B cell (primary cell): ENCODE results near the gene GRAMD2A. TPM values are rescaled to one million over a fixed set of nuclear protein-coding genes. Genes with fewer than 3 reads are reported as not detected.

Experiments
- ATAC-seq: fragments of 200-7000 bp; cut with Tn5 transposase; one replicate; pipeline ENCODE4 v1.10.0; 2021; ENCODE audit warnings: low read depth, mild to moderate bottlenecking, moderate number of reproducible peaks, moderate library complexity
- CTCF ChIA-PET: fragments of 350-600 bp; sonication (Branson Sonifier 250); formaldehyde crosslinking; loops from one replicate; lab custom pipeline; 2021; ENCODE audit warnings: antibody characterized with exemption, inconsistent platforms; lab: Charles Lee
- POLR2A ChIA-PET: fragments of 350-600 bp; sonication (Branson Sonifier 250); formaldehyde crosslinking; loops from one replicate; lab custom pipeline; 2021; ENCODE audit warnings: antibody characterized with exemption; lab: Charles Lee
- DNase-seq: peaks from one replicate; pipeline ENCODE4 v3.0.0; 2013
- H2AFZ ChIP-seq: 2 replicates; pipeline ENCODE4 v1.6.1; 2012; ENCODE audit warnings: mild to moderate bottlenecking, low read depth, low read length; ENCODE audit not compliant: insufficient read depth, poor library complexity, severe bottlenecking
- H3K27ac ChIP-seq, 2 donors: 1 replicate in 1 of 2; 2 replicates in 1 of 2; pipeline ENCODE4 v1.5.1; 2012 to 2013; ENCODE audit warnings: low read length in 2 of 2, mild to moderate bottlenecking in 2 of 2, moderate library complexity in 1 of 2
- H3K27me3 ChIP-seq, 4 experiments: fragments of 200-600 bp in 1 of 4; sonication (generic) in 1 of 4; replicated peaks in 1 of 4; 1 replicate in 2 of 4; 2 replicates in 2 of 4; pipeline versions ENCODE4 v1.6.1 to v1.7.0; 2013 to 2016; ENCODE audit warnings: low read length in 3 of 4, mild to moderate bottlenecking in 2 of 4, mixed read lengths in 1 of 4, moderate library complexity in 1 of 4; ENCODE audit not compliant: insufficient read depth in 4 of 4, control insufficient read depth in 3 of 4; ENCODE audit errors: control extremely low read depth in 1 of 4
- H3K36me3 ChIP-seq, 2 experiments: replicated peaks in 1 of 2; 1 replicate in 1 of 2; 2 replicates in 1 of 2; pipeline versions ENCODE4 v1.6.1 to v1.7.1; 2013; ENCODE audit warnings: low read length in 1 of 2; ENCODE audit not compliant: insufficient read depth in 2 of 2, control insufficient read depth in 1 of 2; ENCODE audit errors: control extremely low read depth in 1 of 2, extremely low read depth in 1 of 2
- H3K4me1 ChIP-seq, 2 donors: fragments of 200-600 bp in 1 of 2; sonication (generic) in 1 of 2; 1 replicate in 1 of 2; 2 replicates in 1 of 2; pipeline versions ENCODE4 v1.5.1 to v1.6.1; 2013 to 2017; ENCODE audit warnings: low read length in 2 of 2; ENCODE audit not compliant: control insufficient read depth in 2 of 2, insufficient read depth in 2 of 2
- H3K4me2 ChIP-seq: replicated peaks from 2 replicates; pipeline ENCODE3; 2012; ENCODE audit warnings: mild to moderate bottlenecking, low read depth, low read length; ENCODE audit not compliant: poor library complexity, severe bottlenecking
- H3K4me3 ChIP-seq, 5 experiments: fragments of 200-600 bp in 1 of 5; sonication (generic) in 1 of 5; 1 replicate in 3 of 5; 2 replicates in 2 of 5; pipeline versions ENCODE4 v1.5.1 to v1.7.0; 2011 to 2016; ENCODE audit warnings: low read length in 4 of 5, mild to moderate bottlenecking in 4 of 5, low read depth in 2 of 5, control low read depth in 1 of 5, moderate library complexity in 1 of 5; ENCODE audit not compliant: insufficient read depth in 1 of 5; ENCODE audit errors: control extremely low read depth in 1 of 5, extremely low read depth in 1 of 5
- H3K79me2 ChIP-seq: fragments of 200-600 bp; sonication (generic); one replicate; pipeline ENCODE4 v1.6.0; 2016; ENCODE audit warnings: low read length; ENCODE audit not compliant: control insufficient read depth, insufficient read depth
- H3K9ac ChIP-seq: fragments of 200-600 bp; sonication (generic); 2 replicates; pipeline ENCODE4 v1.6.1; 2017; ENCODE audit warnings: mild to moderate bottlenecking, low read length, moderate library complexity
- H3K9me3 ChIP-seq, 3 donors: one replicate each; pipeline versions ENCODE4 v1.6.1 to v1.7.1; 2013; ENCODE audit warnings: low read length in 2 of 3; ENCODE audit not compliant: control insufficient read depth in 2 of 3, insufficient read depth in 1 of 3; ENCODE audit errors: control extremely low read depth in 1 of 3
- H4K20me1 ChIP-seq: 2 replicates; pipeline ENCODE4 v1.6.0; 2012; ENCODE audit warnings: mild to moderate bottlenecking, low read length; ENCODE audit not compliant: insufficient read depth, control insufficient read depth, poor library complexity, severe bottlenecking
- H3K27ac Mint-ChIP-seq: one replicate; pipeline ENCODE4 v1.8.0; 2021; ENCODE audit warnings: mixed read lengths
- H3K27me3 Mint-ChIP-seq: one replicate; pipeline ENCODE4 v1.8.0; 2021; ENCODE audit warnings: mixed read lengths
- H3K4me1 Mint-ChIP-seq: one replicate; pipeline ENCODE4 v1.8.0; 2021; ENCODE audit warnings: mixed read lengths
- H3K4me3 Mint-ChIP-seq: one replicate; pipeline ENCODE4 v1.8.0; 2021; ENCODE audit warnings: mixed read lengths
- H3K9me3 Mint-ChIP-seq: one replicate; pipeline ENCODE4 v1.8.0; 2022; ENCODE audit warnings: mixed read lengths; ENCODE audit not compliant: insufficient read depth
- CTCF ChIP-seq: fragments of 200-600 bp; IDR thresholded peaks from one replicate; pipeline ENCODE4 v1.8.0; 2022; ENCODE audit warnings: antibody characterized with exemption, mild to moderate bottlenecking
- EZH2 ChIP-seq: IDR thresholded peaks from 2 replicates; pipeline ENCODE4 v1.6.1; 2012; ENCODE audit warnings: borderline replicate concordance, low read depth, mild to moderate bottlenecking, moderate library complexity, low read length; ENCODE audit not compliant: insufficient read depth, poor library complexity, severe bottlenecking
- WGBS: methylation state at CpG from one replicate; pipeline ENCODE4 v1.1.5; 2013; ENCODE audit warnings: missing lambda C conversion rate; ENCODE audit not compliant: insufficient coverage; 5-methylcytosine and 5-hydroxymethylcytosine counted together
- intact Hi-C: fragments of 100-400 bp; cut with micrococcal nuclease; formaldehyde crosslinking; loops from one replicate; pipeline ENCODE4 v1.10.0; 2022
- polyA plus RNA-seq: library from polyadenylated mRNA; depleted of rRNA; stranded (reverse); fragments of >200 nt; gene quantifications from 2 replicates; pipeline ENCODE4 v1.2.3, GENCODE V29; 2012
- total RNA-seq, 2 donors: library from RNA; stranded (reverse); fragments of 120-200 nt in 1 of 2; gene quantifications; 1 replicate in 1 of 2; 2 replicates in 1 of 2; pipeline versions ENCODE4 v1.2.3 to v1.2.4, GENCODE V29; 2013 to 2022

The GRAMD2A gene
- total and polyA plus RNA-seq, 2 donors (not counting 1 experiment from before 2014, with no cell fraction given) = not detected

DNA sequence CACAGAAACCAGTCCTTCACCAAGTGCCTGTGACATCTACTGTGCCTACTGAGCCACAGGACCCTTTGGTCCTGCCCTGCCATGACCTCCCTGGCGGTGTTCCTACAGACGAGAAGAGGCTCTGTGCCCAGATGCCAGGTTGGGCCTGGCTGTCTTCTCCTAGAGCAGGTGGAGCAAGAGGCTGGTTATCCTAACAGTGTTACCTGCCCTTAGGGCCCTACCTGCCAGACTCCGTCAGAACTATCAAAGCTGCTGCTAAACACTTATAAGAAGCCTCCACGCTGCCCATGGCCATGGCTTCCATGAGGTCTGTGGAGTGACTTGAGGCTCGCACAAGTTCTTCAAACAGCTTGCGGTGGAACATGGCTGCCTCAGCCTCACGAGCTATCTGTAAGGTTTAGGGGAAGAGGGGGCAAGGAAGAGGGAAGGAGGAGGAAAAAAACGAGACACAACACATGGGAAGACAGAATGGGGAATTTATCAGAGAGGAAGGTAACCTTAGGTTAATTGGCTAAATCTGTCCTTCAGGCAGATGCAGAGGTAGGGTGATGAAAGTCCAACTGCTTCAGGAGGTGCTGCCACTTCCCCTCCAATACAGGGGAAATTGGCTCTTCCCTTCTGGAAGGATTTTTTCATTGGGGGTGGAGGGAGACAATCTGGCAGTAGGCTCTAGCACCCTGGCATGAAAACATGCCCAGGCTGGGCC is 5.4 kb upstream of the GRAMD2A start:
- ChIA-PET CTCF (interaction anchor here (0.6 to 1.1 kb wide), 3 partner anchors 25 to 183 kb away, joined by 4 to 7 read pairs (median 5); no protein-coding TSS in a partner anchor), POLR2A (no interaction called here)
- Histone ChIP-seq H3K4me1 (no peaks in the 10 kb centered on the region), H2AFZ (no peak overlapping the region), H3K27me3 (peaks cover 0 to 2% (median 1%) of the 10 kb centered on the region in 4 experiments), H3K79me2 (no peaks in the 10 kb centered on the region), H4K20me1 (peaks cover 18% of the 10 kb centered on the region), H3K9ac (no peak overlapping the region), H3K4me2 (no peak overlapping the region), H3K9me3 (no peaks in the 10 kb centered on the region), H3K27ac (no peak overlapping the region), H3K36me3 (peaks cover 25 to 96% of the 10 kb centered on the region in 2 experiments), H3K4me3 (no peak overlapping the region)
- ATAC-seq = no peak
- 95% methylated on average over 8 of the region's 8 CpGs for WGBS
- Mint-ChIP-seq H3K27me3 (peaks cover 2% of the 10 kb centered on the region), H3K9me3 (no peaks in the 10 kb centered on the region), H3K27ac (peak overlapping the region; percentile 16), H3K4me1 (peaks cover 19% of the 10 kb centered on the region), H3K4me3 (no peak overlapping the region)
- DNase-seq = no peak
- TF ChIP-seq EZH2 (no peak), CTCF (no peak)
- intact Hi-C loops = no loop called here

- ChIA-PET CTCF (interaction anchor here (1.0 to 6.1 kb wide), 2 partner anchors 26 to 27 kb away, joined by 5 to 87 read pairs; partner anchors contain the start of gene PKM), POLR2A (no interaction called here)
- Mint-ChIP-seq H3K27me3 (peaks cover 4% of the 10 kb centered on the region), H3K4me3 (no peak overlapping the region), H3K9me3 (no peaks in the 10 kb centered on the region), H3K4me1 (peaks cover 22% of the 10 kb centered on the region), H3K27ac (no peak overlapping the region)
- Histone ChIP-seq H4K20me1 (peaks cover 18% of the 10 kb centered on the region), H3K36me3 (peaks cover 25 to 89% of the 10 kb centered on the region in 2 experiments), H2AFZ (no peak overlapping the region), H3K4me3 (no peak overlapping the region), H3K4me1 (peaks cover under 1 to 1% of the 10 kb centered on the region in 2 donors), H3K9me3 (no peaks in the 10 kb centered on the region), H3K27ac (no peak overlapping the region), H3K9ac (no peak overlapping the region), H3K4me2 (no peak overlapping the region), H3K79me2 (no peaks in the 10 kb centered on the region), H3K27me3 (peaks cover 0 to 5% (median 1%) of the 10 kb centered on the region in 4 experiments)
- no peak for DNase-seq
- WGBS = 96% methylated on average over 13 of the region's 13 CpGs
- intact Hi-C loops = no loop called here
- ATAC-seq = no peak
- TF ChIP-seq EZH2 = no peak
- TF ChIP-seq CTCF = no peak
Measured at GRCh38 chr15:72202302-72202701, 4.7 kb upstream of the GRAMD2A start.
